ENCODE measurements around the gene STK17B.

Gene STK17B

GRCh38 chr2:196166876-196167275 lies 4.5 kb downstream of the STK17B start:
- H3K4me2 ChIP-seq (ENCODE audit: insufficient read depth, low read length, poor library complexity, severe bottlenecking): no peak overlapping the region
- no peak overlapping the region for H3K27ac ChIP-seq (replicated peaks; ENCODE audit: low read length)
- H3K4me1 ChIP-seq (ENCODE audit: control insufficient read depth in 2 of 2, insufficient read depth in 1 of 2, low read depth in 1 of 2, low read length in 2 of 2): peaks cover 7 to 14% of the 10 kb centered on the region in 2 donors
- H2AK5ac ChIP-seq (ENCODE audit: low read depth, low read length): no peak overlapping the region
- no peak overlapping the region for H3K18ac ChIP-seq (ENCODE audit: low read length)
- H3K4me3 ChIP-seq (ENCODE audit: low read length in 2 of 2): no peak overlapping the region
- H3K14ac ChIP-seq (ENCODE audit: low read length): no peak overlapping the region
- no peak for DNase-seq (ENCODE audit: low spot score)
- H3K9ac ChIP-seq (ENCODE audit: low read depth, low read length, poor library complexity): no peak overlapping the region
- H3K23ac ChIP-seq (ENCODE audit: low read depth, low read length, poor library complexity): no peak overlapping the region
- H2BK12ac ChIP-seq (ENCODE audit: low read length): no peak overlapping the region
- no CpG with 5 or more reads among the region's 1 CpG for WGBS, 2 donors (ENCODE audit: extremely low coverage in 2 of 2, insufficient read length in 2 of 2, insufficient replicate concordance in 1 of 2)
- no peak overlapping the region for H2BK15ac ChIP-seq (ENCODE audit: low read length)
- peaks cover 0 to 2% (median under 1%) of the 10 kb centered on the region in 3 experiments for H3K27me3 ChIP-seq (ENCODE audit: control insufficient read depth in 3 of 3, insufficient read depth in 3 of 3, low read depth in 1 of 3, low read length in 3 of 3)
- no peak overlapping the region for H4K91ac ChIP-seq (ENCODE audit: low read depth, low read length, poor library complexity)
- no peak overlapping the region for H2BK120ac ChIP-seq (ENCODE audit: low read depth, low read length)
- H3K79me1 ChIP-seq (ENCODE audit: low read depth, low read length): peaks cover 3% of the 10 kb centered on the region
- H3K36me3 ChIP-seq (replicated peaks in 1 of 2; ENCODE audit: control insufficient read depth in 2 of 2, insufficient read depth in 2 of 2, low read length in 2 of 2): peaks cover 2 to 11% of the 10 kb centered on the region in 2 donors
- no peaks in the 10 kb centered on the region for H3K9me3 ChIP-seq (replicated peaks in 1 of 2; ENCODE audit: control insufficient read depth in 2 of 2, insufficient read depth in 1 of 2, low read depth in 1 of 2, low read length in 2 of 2)
- no peak overlapping the region for H2BK5ac ChIP-seq (ENCODE audit: low read length)
- H2AFZ ChIP-seq (ENCODE audit: low read length): no peak overlapping the region
- no peak overlapping the region for H4K8ac ChIP-seq (ENCODE audit: low read depth, low read length)
- no peak overlapping the region for H3K4ac ChIP-seq (ENCODE audit: low read length)

- no peak overlapping the region for H2AK5ac ChIP-seq (ENCODE audit: low read depth, low read length)
- DNase-seq (ENCODE audit: low spot score): no peak
- no peak overlapping the region for H2BK12ac ChIP-seq (ENCODE audit: low read length)
- WGBS, 2 donors (ENCODE audit: extremely low coverage in 2 of 2, insufficient read length in 2 of 2, insufficient replicate concordance in 1 of 2): no CpG with 5 or more reads among the region's 4 CpGs
- no peaks in the 10 kb centered on the region for H3K9me3 ChIP-seq (replicated peaks in 1 of 2; ENCODE audit: control insufficient read depth in 2 of 2, insufficient read depth in 1 of 2, low read depth in 1 of 2, low read length in 2 of 2)
- no peak overlapping the region for H2BK120ac ChIP-seq (ENCODE audit: low read depth, low read length)
- peaks cover 7 to 19% of the 10 kb centered on the region in 2 donors for H3K4me1 ChIP-seq (ENCODE audit: control insufficient read depth in 2 of 2, insufficient read depth in 1 of 2, low read depth in 1 of 2, low read length in 2 of 2)
- H2AFZ ChIP-seq (ENCODE audit: low read length): no peak overlapping the region
- no peak overlapping the region for H3K27ac ChIP-seq (replicated peaks; ENCODE audit: low read length)
- peaks cover 2 to 15% of the 10 kb centered on the region in 2 donors for H3K36me3 ChIP-seq (replicated peaks in 1 of 2; ENCODE audit: control insufficient read depth in 2 of 2, insufficient read depth in 2 of 2, low read length in 2 of 2)
- no peak overlapping the region for H3K23ac ChIP-seq (ENCODE audit: low read depth, low read length, poor library complexity)
- H2BK5ac ChIP-seq (ENCODE audit: low read length): no peak overlapping the region
- no peak overlapping the region for H3K18ac ChIP-seq (ENCODE audit: low read length)
- H3K14ac ChIP-seq (ENCODE audit: low read length): no peak overlapping the region
- H3K79me1 ChIP-seq (ENCODE audit: low read depth, low read length): no peaks in the 10 kb centered on the region
- no peak overlapping the region for H3K9ac ChIP-seq (ENCODE audit: low read depth, low read length, poor library complexity)
- H3K4me3 ChIP-seq (ENCODE audit: low read length in 2 of 2): no peak overlapping the region
- no peak overlapping the region for H4K8ac ChIP-seq (ENCODE audit: low read depth, low read length)
- no peak overlapping the region for H3K4me2 ChIP-seq (ENCODE audit: insufficient read depth, low read length, poor library complexity, severe bottlenecking)
- no peak overlapping the region for H3K4ac ChIP-seq (ENCODE audit: low read length)
- no peaks in the 10 kb centered on the region for H3K27me3 ChIP-seq (ENCODE audit: control insufficient read depth in 3 of 3, insufficient read depth in 3 of 3, low read depth in 1 of 3, low read length in 3 of 3)
- no peak overlapping the region for H4K91ac ChIP-seq (ENCODE audit: low read depth, low read length, poor library complexity)
- no peak overlapping the region for H2BK15ac ChIP-seq (ENCODE audit: low read length)
Measured at GRCh38 chr2:196165016-196165415, 6.4 kb downstream of the STK17B start.

GRCh38 chr2:196163285-196163684 lies 8.1 kb downstream of the STK17B start:
- Histone ChIP-seq H3K4me3 (ENCODE audit: low read length in 2 of 2) (no peak overlapping the region), H4K8ac (ENCODE audit: low read depth, low read length) (no peak overlapping the region), H3K79me1 (ENCODE audit: low read depth, low read length) (no peaks in the 10 kb centered on the region), H3K4me2 (ENCODE audit: insufficient read depth, low read length, poor library complexity, severe bottlenecking) (no peak overlapping the region), H3K9me3 (replicated peaks in 1 of 2; ENCODE audit: control insufficient read depth in 2 of 2, insufficient read depth in 1 of 2, low read depth in 1 of 2, low read length in 2 of 2) (peaks cover 0 to 5% of the 10 kb centered on the region in 2 donors), H2BK120ac (ENCODE audit: low read depth, low read length) (no peak overlapping the region), H3K4ac (ENCODE audit: low read length) (no peak overlapping the region), H3K36me3 (replicated peaks in 1 of 2; ENCODE audit: control insufficient read depth in 2 of 2, insufficient read depth in 2 of 2, low read length in 2 of 2) (peaks cover 2 to 18% of the 10 kb centered on the region in 2 donors), H3K4me1 (ENCODE audit: control insufficient read depth in 2 of 2, insufficient read depth in 1 of 2, low read depth in 1 of 2, low read length in 2 of 2) (peaks cover 7 to 14% of the 10 kb centered on the region in 2 donors), H2AFZ (ENCODE audit: low read length) (no peak overlapping the region), H2BK15ac (ENCODE audit: low read length) (no peak overlapping the region), H3K27me3 (ENCODE audit: control insufficient read depth in 3 of 3, insufficient read depth in 3 of 3, low read depth in 1 of 3, low read length in 3 of 3) (no peaks in the 10 kb centered on the region), H2BK5ac (ENCODE audit: low read length) (no peak overlapping the region), H2BK12ac (ENCODE audit: low read length) (no peak overlapping the region), H3K9ac (ENCODE audit: low read depth, low read length, poor library complexity) (no peak overlapping the region), H3K27ac (replicated peaks; ENCODE audit: low read length) (no peak overlapping the region), H2AK5ac (ENCODE audit: low read depth, low read length) (no peak overlapping the region), H3K23ac (ENCODE audit: low read depth, low read length, poor library complexity) (no peak overlapping the region), H3K18ac (ENCODE audit: low read length) (no peak overlapping the region), H3K14ac (ENCODE audit: low read length) (no peak overlapping the region), H4K91ac (ENCODE audit: low read depth, low read length, poor library complexity) (no peak overlapping the region)
- no CpG with 5 or more reads among the region's 4 CpGs for WGBS, 2 donors (ENCODE audit: extremely low coverage in 2 of 2, insufficient read length in 2 of 2, insufficient replicate concordance in 1 of 2)
- DNase-seq (ENCODE audit: low spot score): no peak

GRCh38 chr2:196162586-196163175 lies 8.7 kb downstream of the STK17B start:
- peaks cover 0 to 5% of the 10 kb centered on the region in 2 donors for H3K9me3 ChIP-seq (replicated peaks in 1 of 2; ENCODE audit: control insufficient read depth in 2 of 2, insufficient read depth in 1 of 2, low read depth in 1 of 2, low read length in 2 of 2)
- no peak overlapping the region for H3K4me2 ChIP-seq (ENCODE audit: insufficient read depth, low read length, poor library complexity, severe bottlenecking)
- H3K18ac ChIP-seq (ENCODE audit: low read length): no peak overlapping the region
- H4K91ac ChIP-seq (ENCODE audit: low read depth, low read length, poor library complexity): no peak overlapping the region
- H3K27me3 ChIP-seq (ENCODE audit: control insufficient read depth in 3 of 3, insufficient read depth in 3 of 3, low read depth in 1 of 3, low read length in 3 of 3): no peaks in the 10 kb centered on the region
- H2BK15ac ChIP-seq (ENCODE audit: low read length): no peak overlapping the region
- no peak overlapping the region for H3K27ac ChIP-seq (replicated peaks; ENCODE audit: low read length)
- no peak overlapping the region for H3K4me3 ChIP-seq (ENCODE audit: low read length in 2 of 2)
- no peak overlapping the region for H3K23ac ChIP-seq (ENCODE audit: low read depth, low read length, poor library complexity)
- no peak for DNase-seq (ENCODE audit: low spot score)
- no peak overlapping the region for H4K8ac ChIP-seq (ENCODE audit: low read depth, low read length)
- H2BK120ac ChIP-seq (ENCODE audit: low read depth, low read length): no peak overlapping the region
- no peak overlapping the region for H2AK5ac ChIP-seq (ENCODE audit: low read depth, low read length)
- H2BK12ac ChIP-seq (ENCODE audit: low read length): no peak overlapping the region
- no peak overlapping the region for H3K4ac ChIP-seq (ENCODE audit: low read length)
- no peak overlapping the region for H3K14ac ChIP-seq (ENCODE audit: low read length)
- no peak overlapping the region for H2AFZ ChIP-seq (ENCODE audit: low read length)
- peaks cover 7 to 14% of the 10 kb centered on the region in 2 donors for H3K4me1 ChIP-seq (ENCODE audit: control insufficient read depth in 2 of 2, insufficient read depth in 1 of 2, low read depth in 1 of 2, low read length in 2 of 2)
- no CpG with 5 or more reads among the region's 6 CpGs for WGBS, 2 donors (ENCODE audit: extremely low coverage in 2 of 2, insufficient read length in 2 of 2, insufficient replicate concordance in 1 of 2)
- no peak overlapping the region for H2BK5ac ChIP-seq (ENCODE audit: low read length)
- no peak overlapping the region for H3K9ac ChIP-seq (ENCODE audit: low read depth, low read length, poor library complexity)
- H3K79me1 ChIP-seq (ENCODE audit: low read depth, low read length): no peaks in the 10 kb centered on the region
- peaks cover 2 to 18% of the 10 kb centered on the region in 2 donors for H3K36me3 ChIP-seq (replicated peaks in 1 of 2; ENCODE audit: control insufficient read depth in 2 of 2, insufficient read depth in 2 of 2, low read length in 2 of 2)
